SK-N-SH (cell line): ENCODE results near the gene UBE2E2. TPM values are rescaled to one million over a fixed set of nuclear protein-coding genes. Genes with fewer than 3 reads are reported as not detected.

Experiments used
- CTCF ChIA-PET: fragments of 300-600, 350-600 bp; formaldehyde crosslinking; extraction: SDS; loops from one replicate; lab custom pipeline; 2021; lab: Yijun Ruan, JAX
- POLR2A ChIA-PET: fragments of 350-600 bp; sonication (Branson Sonifier 250); formaldehyde crosslinking; extraction: SDS; loops from one replicate; lab custom pipeline; 2020; ENCODE audit warnings: antibody characterized with exemption, inconsistent platforms; lab: Yijun Ruan, JAX
- DNase-seq: peaks from one replicate; pipeline ENCODE4 v3.0.0; 2012
- H2AFZ ChIP-seq: fragments of 200-600 bp; sonication (generic); 2 replicates; pipeline ENCODE4 v1.8.1; 2016; ENCODE audit warnings: antibody characterized with exemption, mild to moderate bottlenecking, low read depth
- H3F3A ChIP-seq: fragments of 200-600 bp; sonication (generic); replicated peaks from 2 replicates; pipeline ENCODE3; 2016; ENCODE audit warnings: antibody characterized with exemption, mild to moderate bottlenecking; ENCODE audit not compliant: insufficient read depth
- H3K27ac ChIP-seq, 2 experiments: fragments of 200-500 bp in 1 of 2; fragments of 200-600 bp in 1 of 2; sonication (Bioruptor generic) in 1 of 2; sonication (generic), shearing (Covaris generic) in 1 of 2; 2 replicates each; pipeline versions ENCODE4 v1.5.1 to v1.6.1; 2014 to 2016; ENCODE audit warnings: low read depth in 2 of 2, inconsistent platforms in 1 of 2, low read length in 1 of 2, mild to moderate bottlenecking in 1 of 2, mixed read lengths in 1 of 2
- H3K27me3 ChIP-seq: fragments of 200-600 bp; sonication (generic), shearing (Covaris generic); 2 replicates; pipeline ENCODE4 v1.6.1; 2016; ENCODE audit warnings: mixed run types; ENCODE audit not compliant: insufficient read depth
- H3K36me3 ChIP-seq, 2 experiments: fragments of 200-500 bp in 1 of 2; fragments of 200-600 bp in 1 of 2; sonication (Bioruptor generic) in 1 of 2; sonication (generic) in 1 of 2; replicated peaks in 1 of 2; 2 replicates each; pipeline versions ENCODE3 to v1.5.1; 2014 to 2016; ENCODE audit warnings: low read length in 1 of 2, mild to moderate bottlenecking in 1 of 2; ENCODE audit not compliant: insufficient read depth in 2 of 2, control insufficient read depth in 1 of 2
- H3K4me1 ChIP-seq, 2 experiments: fragments of 200-500 bp in 1 of 2; fragments of 200-600 bp in 1 of 2; sonication (Bioruptor generic) in 1 of 2; sonication (generic), shearing (Covaris generic) in 1 of 2; 2 replicates each; pipeline versions ENCODE4 v1.5.1 to v1.6.1; 2014 to 2016; ENCODE audit warnings: low read depth in 1 of 2, low read length in 1 of 2, mixed run types in 1 of 2; ENCODE audit not compliant: insufficient read depth in 2 of 2, control insufficient read depth in 1 of 2
- H3K4me2 ChIP-seq: fragments of 200-600 bp; sonication (generic), shearing (Covaris generic); 2 replicates; pipeline ENCODE4 v1.6.1; 2017; ENCODE audit warnings: mixed run types
- H3K4me3 ChIP-seq, 2 experiments: fragments of 200-500 bp in 1 of 2; fragments of 200-600 bp in 1 of 2; sonication (Bioruptor generic) in 1 of 2; sonication (generic), shearing (Covaris generic) in 1 of 2; 2 replicates each; pipeline versions ENCODE4 v1.5.1 to v1.8.1; 2014 to 2016; ENCODE audit warnings: low read depth in 2 of 2, inconsistent platforms in 1 of 2, low read length in 1 of 2, mild to moderate bottlenecking in 1 of 2, mixed read lengths in 1 of 2, moderate library complexity in 1 of 2
- H3K79me2 ChIP-seq: fragments of 200-600 bp; sonication (generic); 2 replicates; pipeline ENCODE4 v1.8.1; 2017; ENCODE audit warnings: mild to moderate bottlenecking; ENCODE audit not compliant: insufficient read depth
- H3K9ac ChIP-seq: fragments of 200-600 bp; sonication (generic); 2 replicates; pipeline ENCODE4 v1.6.1; 2017; ENCODE audit warnings: mixed run types
- H3K9me2 ChIP-seq: fragments of 200-600 bp; sonication (generic); 2 replicates; pipeline ENCODE4 v1.6.1; 2017; ENCODE audit warnings: mixed run types
- H3K9me3 ChIP-seq: fragments of 200-600 bp; sonication (generic); 2 replicates; pipeline ENCODE4 v1.6.1; 2017; ENCODE audit warnings: mixed run types, mild to moderate bottlenecking, moderate library complexity
- H4K20me1 ChIP-seq: fragments of 200-600 bp; sonication (generic); 2 replicates; pipeline ENCODE4 v1.6.1; 2017; ENCODE audit warnings: mild to moderate bottlenecking, mixed run types; ENCODE audit not compliant: insufficient read depth
- CHD2 ChIP-seq: fragments of 150-350 bp; IDR thresholded peaks from 2 replicates; pipeline ENCODE4 v1.6.1; 2018; ENCODE audit warnings: low read length; ENCODE audit not compliant: partially characterized antibody
- ELF1 ChIP-seq: IDR thresholded peaks from 2 replicates; pipeline ENCODE4 v1.4.0; 2012
- EP300 ChIP-seq, 2 experiments: IDR thresholded peaks; 2 replicates each; pipeline versions ENCODE4 v1.4.0 to v1.6.1; 2012; ENCODE audit warnings: borderline replicate concordance in 1 of 2, low read depth in 1 of 2, low read length in 1 of 2
- FOSL2 ChIP-seq: IDR thresholded peaks from 2 replicates; pipeline ENCODE4 v1.4.0; 2012; ENCODE audit warnings: low read depth, mild to moderate bottlenecking, moderate library complexity, borderline replicate concordance
- FOXJ3 ChIP-seq: sonication (generic); formaldehyde crosslinking; IDR thresholded peaks from 2 replicates; pipeline ENCODE4 v1.5.1; 2020; ENCODE audit warnings: mild to moderate bottlenecking, missing genetic modification reagents
- FOXM1 ChIP-seq: IDR thresholded peaks from 2 replicates; pipeline ENCODE4 v1.4.0; 2012; ENCODE audit warnings: low read depth, mild to moderate bottlenecking
- MXI1 ChIP-seq: IDR thresholded peaks from 2 replicates; pipeline ENCODE4 v1.6.1; 2012; ENCODE audit warnings: mild to moderate bottlenecking, low read depth, low read length, improper control_type of control experiment
- NFIC ChIP-seq: IDR thresholded peaks from 2 replicates; pipeline ENCODE4 v1.4.0; 2012; ENCODE audit warnings: borderline replicate concordance
- RAD21 ChIP-seq: IDR thresholded peaks from 2 replicates; pipeline ENCODE4 v1.6.1; 2012; ENCODE audit warnings: mild to moderate bottlenecking, low read length
- RCOR1 ChIP-seq: fragments of 150-350 bp; IDR thresholded peaks from 2 replicates; pipeline ENCODE4 v1.6.1; 2017; ENCODE audit warnings: antibody characterized with exemption, low read length
- SMC3 ChIP-seq: IDR thresholded peaks from 2 replicates; pipeline ENCODE4 v1.6.1; 2012; ENCODE audit warnings: low read depth, low read length, improper control_type of control experiment
- TAF1 ChIP-seq: IDR thresholded peaks from 2 replicates; pipeline ENCODE4 v1.6.1; 2012; ENCODE audit warnings: low read depth, mild to moderate bottlenecking, low read length, moderate library complexity, borderline replicate concordance
- TCF12 ChIP-seq: IDR thresholded peaks from 2 replicates; pipeline ENCODE4 v1.4.0; 2012
- TEAD4 ChIP-seq: IDR thresholded peaks from 2 replicates; pipeline ENCODE4 v1.4.0; 2012; ENCODE audit warnings: mild to moderate bottlenecking, borderline replicate concordance; ENCODE audit not compliant: insufficient read depth
- YY1 ChIP-seq: IDR thresholded peaks from 2 replicates; pipeline ENCODE4 v1.4.0; 2012; ENCODE audit warnings: low read depth, mild to moderate bottlenecking
- WGBS: methylation state at CpG from one replicate; pipeline ENCODE4 v1.1.6; 2017; ENCODE audit warnings: low lambda C conversion rate; 5-methylcytosine and 5-hydroxymethylcytosine counted together
- polyA plus RNA-seq, 3 experiments: library from polyadenylated mRNA; depleted of rRNA; stranded (reverse); fragments of >200 nt; gene quantifications; 2 replicates each; pipeline ENCODE4 v1.2.3, GENCODE V29; 2012
- TF ChIP-seq, protein P1 (sequence below): fragments of 150-350 bp; IDR thresholded peaks from 2 replicates; pipeline ENCODE4 v1.6.1; 2016; ENCODE audit warnings: mild to moderate bottlenecking, low read depth, low read length
- TF ChIP-seq, protein P2 (sequence below): IDR thresholded peaks from 2 replicates; pipeline ENCODE4 v1.6.1; 2012; ENCODE audit warnings: mild to moderate bottlenecking, low read depth, low read length, moderate library complexity
- TF ChIP-seq, protein P3 (sequence below): IDR thresholded peaks from 2 replicates; pipeline ENCODE4; 2012
- TF ChIP-seq, protein P4 (sequence below): fragments of 200-600 bp; sonication (generic); IDR thresholded peaks from 2 replicates; pipeline ENCODE4 v1.6.1; 2017; ENCODE audit warnings: antibody characterized with exemption, mild to moderate bottlenecking, moderate library complexity

The UBE2E2 gene
- polyA plus RNA-seq, 1 of the 3 experiments (the other 2 are of a cell fraction), result 46.4 TPM

DNA sequence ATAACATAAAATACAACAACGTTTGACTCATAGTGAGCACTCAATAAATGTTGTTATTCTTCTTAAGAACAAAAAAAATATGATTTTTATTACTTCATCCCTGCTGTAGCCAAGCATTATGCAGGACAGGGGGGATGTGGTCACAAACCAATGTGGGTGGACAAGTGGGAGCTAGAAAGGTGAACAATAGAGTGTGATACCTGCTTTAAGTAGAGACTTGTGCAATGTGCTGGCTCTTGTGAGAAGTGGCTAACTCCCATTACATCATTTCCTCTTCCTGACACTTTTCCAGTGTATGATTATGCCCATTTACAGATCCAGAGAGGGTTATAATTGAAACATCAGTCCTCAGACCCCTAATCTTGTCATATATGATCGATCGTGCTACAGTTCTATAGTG, 193.6 kb downstream of the UBE2E2 start:
- peaks cover 0 to 2% of the 10 kb centered on the region in 2 experiments; a peak in 1 of 4 replicates for H3K4me1 ChIP-seq
- no peak overlapping the region for H2AFZ ChIP-seq
- no peaks in the 10 kb centered on the region for H3K9me3 ChIP-seq
- no peaks in the 10 kb centered on the region for H3F3A ChIP-seq
- no peak overlapping the region for H3K9ac ChIP-seq
- CTCF ChIA-PET, result no interaction called here
- no peaks in the 10 kb centered on the region for H3K36me3 ChIP-seq
- H3K27me3 ChIP-seq, result no peaks in the 10 kb centered on the region
- no peak overlapping the region for H3K27ac ChIP-seq
- H3K9me2 ChIP-seq, result no peaks in the 10 kb centered on the region
- TF ChIP-seq RCOR1 (no peak), CHD2 (no peak), FOSL2 (no peak), FOXJ3 (CRISPR knock-in tag) (no peak), FOXM1 (no peak), EP300 (IDR thresholded peaks at IDR 0.05; ENCODE audit: borderline replicate concordance in 1 of 2, low read depth in 1 of 2, low read length in 1 of 2) (no peak), SMC3 (no peak), NFIC (no peak), MXI1 (no peak), TAF1 (no peak), TEAD4 (no peak), YY1 (no peak), TCF12 (no peak), RAD21 (no peak), ELF1 (no peak)
- TF ChIP-seq, protein P1, sequence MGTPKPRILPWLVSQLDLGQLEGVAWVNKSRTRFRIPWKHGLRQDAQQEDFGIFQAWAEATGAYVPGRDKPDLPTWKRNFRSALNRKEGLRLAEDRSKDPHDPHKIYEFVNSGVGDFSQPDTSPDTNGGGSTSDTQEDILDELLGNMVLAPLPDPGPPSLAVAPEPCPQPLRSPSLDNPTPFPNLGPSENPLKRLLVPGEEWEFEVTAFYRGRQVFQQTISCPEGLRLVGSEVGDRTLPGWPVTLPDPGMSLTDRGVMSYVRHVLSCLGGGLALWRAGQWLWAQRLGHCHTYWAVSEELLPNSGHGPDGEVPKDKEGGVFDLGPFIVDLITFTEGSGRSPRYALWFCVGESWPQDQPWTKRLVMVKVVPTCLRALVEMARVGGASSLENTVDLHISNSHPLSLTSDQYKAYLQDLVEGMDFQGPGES, result no peak
- TF ChIP-seq, protein P2, sequence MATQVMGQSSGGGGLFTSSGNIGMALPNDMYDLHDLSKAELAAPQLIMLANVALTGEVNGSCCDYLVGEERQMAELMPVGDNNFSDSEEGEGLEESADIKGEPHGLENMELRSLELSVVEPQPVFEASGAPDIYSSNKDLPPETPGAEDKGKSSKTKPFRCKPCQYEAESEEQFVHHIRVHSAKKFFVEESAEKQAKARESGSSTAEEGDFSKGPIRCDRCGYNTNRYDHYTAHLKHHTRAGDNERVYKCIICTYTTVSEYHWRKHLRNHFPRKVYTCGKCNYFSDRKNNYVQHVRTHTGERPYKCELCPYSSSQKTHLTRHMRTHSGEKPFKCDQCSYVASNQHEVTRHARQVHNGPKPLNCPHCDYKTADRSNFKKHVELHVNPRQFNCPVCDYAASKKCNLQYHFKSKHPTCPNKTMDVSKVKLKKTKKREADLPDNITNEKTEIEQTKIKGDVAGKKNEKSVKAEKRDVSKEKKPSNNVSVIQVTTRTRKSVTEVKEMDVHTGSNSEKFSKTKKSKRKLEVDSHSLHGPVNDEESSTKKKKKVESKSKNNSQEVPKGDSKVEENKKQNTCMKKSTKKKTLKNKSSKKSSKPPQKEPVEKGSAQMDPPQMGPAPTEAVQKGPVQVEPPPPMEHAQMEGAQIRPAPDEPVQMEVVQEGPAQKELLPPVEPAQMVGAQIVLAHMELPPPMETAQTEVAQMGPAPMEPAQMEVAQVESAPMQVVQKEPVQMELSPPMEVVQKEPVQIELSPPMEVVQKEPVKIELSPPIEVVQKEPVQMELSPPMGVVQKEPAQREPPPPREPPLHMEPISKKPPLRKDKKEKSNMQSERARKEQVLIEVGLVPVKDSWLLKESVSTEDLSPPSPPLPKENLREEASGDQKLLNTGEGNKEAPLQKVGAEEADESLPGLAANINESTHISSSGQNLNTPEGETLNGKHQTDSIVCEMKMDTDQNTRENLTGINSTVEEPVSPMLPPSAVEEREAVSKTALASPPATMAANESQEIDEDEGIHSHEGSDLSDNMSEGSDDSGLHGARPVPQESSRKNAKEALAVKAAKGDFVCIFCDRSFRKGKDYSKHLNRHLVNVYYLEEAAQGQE, result no peak
- TF ChIP-seq, protein P3, sequence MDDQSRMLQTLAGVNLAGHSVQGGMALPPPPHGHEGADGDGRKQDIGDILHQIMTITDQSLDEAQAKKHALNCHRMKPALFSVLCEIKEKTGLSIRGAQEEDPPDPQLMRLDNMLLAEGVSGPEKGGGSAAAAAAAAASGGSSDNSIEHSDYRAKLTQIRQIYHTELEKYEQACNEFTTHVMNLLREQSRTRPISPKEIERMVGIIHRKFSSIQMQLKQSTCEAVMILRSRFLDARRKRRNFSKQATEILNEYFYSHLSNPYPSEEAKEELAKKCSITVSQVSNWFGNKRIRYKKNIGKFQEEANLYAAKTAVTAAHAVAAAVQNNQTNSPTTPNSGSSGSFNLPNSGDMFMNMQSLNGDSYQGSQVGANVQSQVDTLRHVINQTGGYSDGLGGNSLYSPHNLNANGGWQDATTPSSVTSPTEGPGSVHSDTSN, result no peak
- TF ChIP-seq, protein P4, sequence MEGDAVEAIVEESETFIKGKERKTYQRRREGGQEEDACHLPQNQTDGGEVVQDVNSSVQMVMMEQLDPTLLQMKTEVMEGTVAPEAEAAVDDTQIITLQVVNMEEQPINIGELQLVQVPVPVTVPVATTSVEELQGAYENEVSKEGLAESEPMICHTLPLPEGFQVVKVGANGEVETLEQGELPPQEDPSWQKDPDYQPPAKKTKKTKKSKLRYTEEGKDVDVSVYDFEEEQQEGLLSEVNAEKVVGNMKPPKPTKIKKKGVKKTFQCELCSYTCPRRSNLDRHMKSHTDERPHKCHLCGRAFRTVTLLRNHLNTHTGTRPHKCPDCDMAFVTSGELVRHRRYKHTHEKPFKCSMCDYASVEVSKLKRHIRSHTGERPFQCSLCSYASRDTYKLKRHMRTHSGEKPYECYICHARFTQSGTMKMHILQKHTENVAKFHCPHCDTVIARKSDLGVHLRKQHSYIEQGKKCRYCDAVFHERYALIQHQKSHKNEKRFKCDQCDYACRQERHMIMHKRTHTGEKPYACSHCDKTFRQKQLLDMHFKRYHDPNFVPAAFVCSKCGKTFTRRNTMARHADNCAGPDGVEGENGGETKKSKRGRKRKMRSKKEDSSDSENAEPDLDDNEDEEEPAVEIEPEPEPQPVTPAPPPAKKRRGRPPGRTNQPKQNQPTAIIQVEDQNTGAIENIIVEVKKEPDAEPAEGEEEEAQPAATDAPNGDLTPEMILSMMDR, result no peak
- no peaks in the 10 kb centered on the region for H4K20me1 ChIP-seq
- WGBS, result 84% methylated on average over 3 of the region's 3 CpGs
- no peak for DNase-seq
- H3K4me2 ChIP-seq, result no peak overlapping the region
- H3K4me3 ChIP-seq, result no peak overlapping the region
- no peaks in the 10 kb centered on the region for H3K79me2 ChIP-seq
- POLR2A ChIA-PET, result no interaction called here
